Astrocyte (in vitro differentiated cells and primary cell): Measurements from ENCODE around the gene PLPPR3.

Experiments
- EZH2 ChIP-seq: IDR thresholded peaks from 2 replicates; pipeline ENCODE4 v1.6.1; 2012; ENCODE audit warnings: mild to moderate bottlenecking, low read length, inconsistent platforms; ENCODE audit not compliant: insufficient read depth
- TF ChIP-seq, protein P1 (sequence below): IDR thresholded peaks from 2 replicates; pipeline ENCODE4 v1.5.1; 2011; ENCODE audit warnings: low read depth, mild to moderate bottlenecking, inconsistent platforms, low read length, moderate library complexity; ENCODE audit not compliant: insufficient read depth

DNA sequence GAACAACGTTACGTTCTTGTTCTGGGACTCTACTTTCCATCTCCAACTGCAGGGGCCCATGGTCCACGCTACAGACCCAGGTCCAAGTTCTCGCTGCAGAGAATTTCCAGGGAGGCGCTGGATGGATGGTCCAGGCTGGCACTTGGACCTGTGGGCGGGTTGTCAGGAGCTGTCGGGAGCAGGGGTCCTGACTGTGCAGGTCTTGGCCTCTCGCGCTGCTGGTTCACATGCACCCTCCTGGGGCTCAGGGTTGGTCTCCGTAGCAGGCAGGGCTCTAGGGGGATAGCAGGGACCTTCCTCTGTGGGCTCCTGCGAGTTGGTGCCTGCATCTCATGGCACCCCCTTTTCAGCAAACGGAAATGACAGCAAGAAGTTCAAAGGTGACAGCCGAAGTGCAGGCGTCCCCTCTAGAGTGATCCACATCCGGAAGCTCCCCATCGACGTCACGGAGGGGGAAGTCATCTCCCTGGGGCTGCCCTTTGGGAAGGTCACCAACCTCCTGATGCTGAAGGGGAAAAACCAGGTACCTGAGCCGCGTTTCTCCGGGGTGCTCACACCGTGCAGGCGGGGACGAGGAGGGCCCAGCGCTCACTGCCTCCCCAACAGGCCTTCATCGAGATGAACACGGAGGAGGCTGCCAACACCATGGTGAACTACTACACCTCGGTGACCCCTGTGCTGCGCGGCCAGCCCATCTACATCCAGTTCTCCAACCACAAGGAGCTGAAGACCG, 17.9 kb downstream of the PLPPR3 start:
- TF ChIP-seq, protein P1, sequence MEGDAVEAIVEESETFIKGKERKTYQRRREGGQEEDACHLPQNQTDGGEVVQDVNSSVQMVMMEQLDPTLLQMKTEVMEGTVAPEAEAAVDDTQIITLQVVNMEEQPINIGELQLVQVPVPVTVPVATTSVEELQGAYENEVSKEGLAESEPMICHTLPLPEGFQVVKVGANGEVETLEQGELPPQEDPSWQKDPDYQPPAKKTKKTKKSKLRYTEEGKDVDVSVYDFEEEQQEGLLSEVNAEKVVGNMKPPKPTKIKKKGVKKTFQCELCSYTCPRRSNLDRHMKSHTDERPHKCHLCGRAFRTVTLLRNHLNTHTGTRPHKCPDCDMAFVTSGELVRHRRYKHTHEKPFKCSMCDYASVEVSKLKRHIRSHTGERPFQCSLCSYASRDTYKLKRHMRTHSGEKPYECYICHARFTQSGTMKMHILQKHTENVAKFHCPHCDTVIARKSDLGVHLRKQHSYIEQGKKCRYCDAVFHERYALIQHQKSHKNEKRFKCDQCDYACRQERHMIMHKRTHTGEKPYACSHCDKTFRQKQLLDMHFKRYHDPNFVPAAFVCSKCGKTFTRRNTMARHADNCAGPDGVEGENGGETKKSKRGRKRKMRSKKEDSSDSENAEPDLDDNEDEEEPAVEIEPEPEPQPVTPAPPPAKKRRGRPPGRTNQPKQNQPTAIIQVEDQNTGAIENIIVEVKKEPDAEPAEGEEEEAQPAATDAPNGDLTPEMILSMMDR, result no peak
- no peak for TF ChIP-seq EZH2
